GM23248 (cell line): ENCODE measurements around the gene HOXA4.

Source experiments
- EZH2 ChIP-seq: fragments of 200-600 bp; sonication (generic); IDR thresholded peaks from 2 replicates; pipeline ENCODE4 v1.6.1; 2018; ENCODE audit warnings: antibody characterized with exemption, mild to moderate bottlenecking; ENCODE audit not compliant: insufficient read depth, poor library complexity, severe bottlenecking
- EZH2phosphoT487 ChIP-seq: fragments of 200-600 bp; sonication (generic); IDR thresholded peaks from 2 replicates; pipeline ENCODE4 v1.6.1; 2018; ENCODE audit warnings: antibody characterized with exemption, moderate library complexity, mild to moderate bottlenecking, low read depth; ENCODE audit not compliant: insufficient read depth

GRCh38 chr7:27171637-27172314, 41.2 kb upstream of the HOXA4 start:
- peak; percentile 66; the same call in 1 of the 2 replicates for TF ChIP-seq EZH2phosphoT487
- no peak for TF ChIP-seq EZH2
